ENCODE results near the gene CDC42EP3. TPM values are rescaled to one million over a fixed set of nuclear protein-coding genes. Genes with fewer than 3 reads are reported as not detected.

CDC42EP3 gene
- total RNA-seq, 1 donor from 2014 or later, result 194 TPM

GRCh38 chr2:37602702-37603101 lies 68.7 kb downstream of the CDC42EP3 start:
- no peak for DNase-seq (ENCODE audit: low spot score)
- intact Hi-C loops (cut with DNase I), result no loop called here

- intact Hi-C loops (cut with DNase I), result no loop called here
- no peak for DNase-seq (ENCODE audit: low spot score)
These were observed 69.4 kb downstream of the CDC42EP3 start for GRCh38 chr2:37602040-37602439.

GRCh38 chr2:37601569-37601968 lies 69.9 kb downstream of the CDC42EP3 start:
- intact Hi-C loops (cut with DNase I), result no loop called here

GRCh38 chr2:37600735-37601134 lies 70.7 kb downstream of the CDC42EP3 start:
- intact Hi-C loops (cut with DNase I), result no loop called here

More at GRCh38 chr2:37601569-37601968, 69.9 kb downstream of the CDC42EP3 start:
- no peak for DNase-seq (ENCODE audit: low spot score)

GRCh38 chr2:37599688-37600525 lies 71.5 kb downstream of the CDC42EP3 start:
- no peak for DNase-seq (ENCODE audit: low spot score)
- intact Hi-C loops (cut with DNase I), result no loop called here

More at GRCh38 chr2:37600735-37601134, 70.7 kb downstream of the CDC42EP3 start:
- DNase-seq (ENCODE audit: low spot score), result no peak

- intact Hi-C loops (cut with DNase I), result no loop called here
- no peak for DNase-seq (ENCODE audit: low spot score)
These were observed 77.7 kb downstream of the CDC42EP3 start for GRCh38 chr2:37593694-37594093.

- intact Hi-C loops (cut with DNase I), result no loop called here
- no peak for DNase-seq (ENCODE audit: low spot score)
These were observed 78.4 kb downstream of the CDC42EP3 start for GRCh38 chr2:37593024-37593423.

All from cardiac septum (tissue), 1 donor.